Mesenchymal stem cell (in vitro differentiated cells and primary cell): ENCODE measurements around the gene UTY.

Experiments
- DNase-seq: peaks from one replicate; pipeline ENCODE4 v3.0.0-alpha.2; 2013
- H2AFZ ChIP-seq: one replicate; pipeline ENCODE4 v1.6.1; 2013; ENCODE audit warnings: low read depth, mild to moderate bottlenecking, control low read depth, inconsistent platforms, low read length, moderate library complexity
- H2AK5ac ChIP-seq: 2 replicates; pipeline ENCODE4 v1.6.1; 2013; ENCODE audit warnings: low read length, moderate library complexity, mild to moderate bottlenecking, inconsistent platforms; ENCODE audit not compliant: severe bottlenecking
- H2BK120ac ChIP-seq: one replicate; pipeline ENCODE4 v1.6.1; 2013; ENCODE audit warnings: low read depth, mild to moderate bottlenecking, inconsistent platforms, low read length, moderate library complexity
- H2BK12ac ChIP-seq, 2 experiments: one replicate each; pipeline ENCODE4 v1.6.1; 2013; ENCODE audit warnings: inconsistent platforms in 2 of 2, low read length in 2 of 2, mild to moderate bottlenecking in 2 of 2, moderate library complexity in 2 of 2, control low read depth in 1 of 2
- H2BK15ac ChIP-seq: one replicate; pipeline ENCODE4 v1.6.1; 2013; ENCODE audit warnings: mild to moderate bottlenecking, low read depth, inconsistent platforms; ENCODE audit not compliant: poor library complexity, severe bottlenecking
- H2BK5ac ChIP-seq: 2 replicates; pipeline ENCODE4 v1.6.1; 2013; ENCODE audit warnings: low read depth, mild to moderate bottlenecking, low read length, control low read depth, inconsistent platforms; ENCODE audit not compliant: poor library complexity, severe bottlenecking
- H3K14ac ChIP-seq, 2 experiments: one replicate each; pipeline ENCODE4 v1.6.1; 2013; ENCODE audit warnings: inconsistent platforms in 2 of 2, low read length in 2 of 2, control low read depth in 1 of 2, mild to moderate bottlenecking in 1 of 2, moderate library complexity in 1 of 2
- H3K18ac ChIP-seq, 2 experiments: one replicate each; pipeline ENCODE4 v1.6.1; 2013; ENCODE audit warnings: inconsistent platforms in 2 of 2, low read length in 2 of 2, control low read depth in 1 of 2, low read depth in 1 of 2, mild to moderate bottlenecking in 1 of 2
- H3K23ac ChIP-seq, 2 experiments: one replicate each; pipeline ENCODE4 v1.6.1; 2013; ENCODE audit warnings: inconsistent platforms in 2 of 2, low read length in 2 of 2, mild to moderate bottlenecking in 2 of 2, moderate library complexity in 2 of 2, control low read depth in 1 of 2
- H3K27ac ChIP-seq: 2 replicates; pipeline ENCODE4 v1.5.1; 2013; ENCODE audit warnings: mild to moderate bottlenecking, moderate library complexity, low read length, control low read depth, inconsistent platforms; ENCODE audit not compliant: poor library complexity, severe bottlenecking
- H3K27me3 ChIP-seq, 2 experiments: 2 replicates each; pipeline versions ENCODE4 v1.6.1 to v1.7.0; 2013; ENCODE audit warnings: low read length in 2 of 2, mild to moderate bottlenecking in 2 of 2, moderate library complexity in 2 of 2, control low read depth in 1 of 2, inconsistent platforms in 1 of 2; ENCODE audit not compliant: control insufficient read depth in 1 of 2, insufficient read depth in 1 of 2
- H3K36me3 ChIP-seq, 2 experiments: 2 replicates each; pipeline versions ENCODE4 v1.6.1 to v1.7.0; 2013; ENCODE audit warnings: low read length in 2 of 2, control low read depth in 1 of 2, inconsistent platforms in 1 of 2, low read depth in 1 of 2, mild to moderate bottlenecking in 1 of 2; ENCODE audit not compliant: insufficient read depth in 2 of 2, control insufficient read depth in 1 of 2
- H3K4ac ChIP-seq, 2 experiments: one replicate each; pipeline ENCODE4 v1.6.1; 2013; ENCODE audit warnings: inconsistent platforms in 2 of 2, low read length in 2 of 2, mild to moderate bottlenecking in 2 of 2, moderate library complexity in 2 of 2, control low read depth in 1 of 2, low read depth in 1 of 2
- H3K4me1 ChIP-seq: 2 replicates; pipeline ENCODE4 v1.6.1; 2013; ENCODE audit warnings: low read depth, low read length, control low read depth; ENCODE audit not compliant: control insufficient read depth, insufficient read depth
- H3K4me2 ChIP-seq: 2 replicates; pipeline ENCODE4 v1.6.1; 2013; ENCODE audit warnings: low read length, mild to moderate bottlenecking, inconsistent platforms; ENCODE audit not compliant: poor library complexity, severe bottlenecking
- H3K4me3 ChIP-seq, 2 experiments: 2 replicates each; pipeline versions ENCODE4 v1.5.1 to v1.7.0; 2013; ENCODE audit warnings: low read length in 2 of 2, mild to moderate bottlenecking in 2 of 2, control low read depth in 1 of 2, low read depth in 1 of 2; ENCODE audit not compliant: insufficient read depth in 1 of 2
- H3K79me1 ChIP-seq: replicated peaks from 2 replicates; pipeline ENCODE4 v1.6.1; 2013; ENCODE audit warnings: mild to moderate bottlenecking, control low read depth, low read length, inconsistent platforms; ENCODE audit not compliant: poor library complexity, severe bottlenecking
- H3K9ac ChIP-seq: 2 replicates; pipeline ENCODE4 v1.7.0; 2013; ENCODE audit warnings: mild to moderate bottlenecking, low read length, moderate library complexity
- H3K9me3 ChIP-seq: 2 replicates; pipeline ENCODE4 v1.7.0; 2013; ENCODE audit warnings: mild to moderate bottlenecking, low read length; ENCODE audit not compliant: control insufficient read depth
- H4K8ac ChIP-seq: one replicate; pipeline ENCODE4 v1.6.1; 2013; ENCODE audit warnings: inconsistent platforms, mild to moderate bottlenecking, low read length, moderate library complexity
- H4K91ac ChIP-seq: one replicate; pipeline ENCODE4 v1.6.1; 2013; ENCODE audit warnings: mild to moderate bottlenecking, low read length, inconsistent platforms
- WGBS: methylation state at CpG from one replicate; pipeline ENCODE4 v1.1.7; 2013; ENCODE audit warnings: mixed read lengths; 5-methylcytosine and 5-hydroxymethylcytosine counted together

The UTY gene

DNA sequence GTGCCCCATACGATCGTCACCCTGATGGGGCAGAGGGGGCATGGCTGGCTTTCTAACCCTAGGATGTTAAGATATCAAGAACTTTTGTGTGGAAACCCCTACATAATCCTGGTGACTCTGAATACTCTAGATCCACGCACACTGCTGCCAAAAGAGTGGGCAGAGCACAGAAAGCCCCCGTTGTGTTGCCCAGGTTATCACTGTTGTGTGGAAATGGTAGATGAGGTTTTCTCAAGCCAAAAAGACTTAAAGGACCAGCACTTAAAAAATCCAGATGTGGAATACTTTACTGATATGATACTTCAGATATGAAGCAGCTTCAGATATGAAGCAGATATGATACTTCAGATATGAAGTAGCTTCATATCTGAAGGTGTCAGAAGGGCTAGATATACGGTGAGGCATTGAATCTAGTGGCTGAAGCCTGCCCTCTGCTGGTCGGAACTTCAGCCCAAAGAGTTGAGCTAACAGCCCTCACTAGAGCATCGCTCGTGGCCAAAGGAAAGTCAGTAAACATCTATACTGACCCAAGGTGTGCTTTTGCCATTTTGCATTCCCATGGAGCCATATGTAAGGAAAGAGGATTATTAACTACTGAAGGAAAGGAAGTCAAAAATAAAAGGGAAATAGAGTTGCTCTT is 136.4 kb downstream of the UTY start:
- H2AK5ac ChIP-seq, result no peak overlapping the region
- 80% methylated on average over 6 of the region's 8 CpGs for WGBS
- no peak overlapping the region for H3K23ac ChIP-seq
- no peak overlapping the region for H3K4me3 ChIP-seq
- H3K27me3 ChIP-seq, result no peaks in the 10 kb centered on the region
- H3K4ac ChIP-seq, result no peak overlapping the region
- H2BK15ac ChIP-seq, result no peak overlapping the region
- H3K79me1 ChIP-seq, result peaks cover 8% of the 10 kb centered on the region
- no peak overlapping the region for H2BK120ac ChIP-seq
- no peak overlapping the region for H4K8ac ChIP-seq
- no peak overlapping the region for H3K27ac ChIP-seq
- H2BK5ac ChIP-seq, result no peak overlapping the region
- no peak overlapping the region for H4K91ac ChIP-seq
- peak; percentile 13 for DNase-seq
- peaks cover 0 to 10% of the 10 kb centered on the region in 2 experiments for H3K36me3 ChIP-seq
- H2AFZ ChIP-seq, result no peak overlapping the region
- peaks cover 7% of the 10 kb centered on the region for H3K4me1 ChIP-seq
- H3K9ac ChIP-seq, result no peak overlapping the region
- H3K14ac ChIP-seq, result no peak overlapping the region
- no peak overlapping the region for H3K18ac ChIP-seq
- H3K9me3 ChIP-seq, result no peaks in the 10 kb centered on the region
- no peak overlapping the region for H2BK12ac ChIP-seq
- H3K4me2 ChIP-seq, result no peak overlapping the region

DNA sequence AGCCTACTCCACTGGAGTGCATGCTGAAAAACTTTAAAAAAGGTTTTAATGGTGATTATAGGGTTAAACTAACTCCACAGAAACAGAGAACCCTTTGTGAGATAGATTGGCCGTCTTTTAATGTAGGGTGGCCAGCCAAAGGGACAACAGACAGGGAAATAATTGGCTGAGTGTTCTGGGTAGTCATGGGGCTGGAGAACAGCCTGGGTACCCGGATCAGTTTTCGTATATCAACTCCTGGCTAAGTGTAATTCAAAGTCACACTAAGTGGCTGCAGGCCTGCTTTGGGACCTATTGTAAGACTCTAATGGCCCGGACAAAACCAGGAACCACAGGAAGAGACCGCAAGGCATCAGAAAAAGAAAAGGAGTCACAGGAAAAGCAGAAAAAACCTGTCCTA is 139.9 kb downstream of the UTY start:
- Histone ChIP-seq H2AK5ac (no peak overlapping the region), H3K4ac (no peak overlapping the region), H3K18ac (no peak overlapping the region), H3K4me1 (peaks cover 10% of the 10 kb centered on the region), H2BK15ac (no peak overlapping the region), H3K4me2 (no peak overlapping the region), H3K23ac (no peak overlapping the region), H3K9ac (no peak overlapping the region), H3K36me3 (peaks cover 0 to 7% of the 10 kb centered on the region in 2 experiments), H2AFZ (no peak overlapping the region), H3K14ac (no peak overlapping the region), H3K79me1 (peaks cover 6% of the 10 kb centered on the region), H3K27ac (peak overlapping the region; percentile 92), H2BK12ac (no peak overlapping the region), H2BK5ac (no peak overlapping the region), H3K4me3 (no peak overlapping the region), H4K91ac (no peak overlapping the region), H4K8ac (no peak overlapping the region), H3K27me3 (no peaks in the 10 kb centered on the region), H3K9me3 (no peaks in the 10 kb centered on the region), H2BK120ac (no peak overlapping the region)
- WGBS, result 84% methylated on average over 5 of the region's 5 CpGs
- no peak for DNase-seq

DNA sequence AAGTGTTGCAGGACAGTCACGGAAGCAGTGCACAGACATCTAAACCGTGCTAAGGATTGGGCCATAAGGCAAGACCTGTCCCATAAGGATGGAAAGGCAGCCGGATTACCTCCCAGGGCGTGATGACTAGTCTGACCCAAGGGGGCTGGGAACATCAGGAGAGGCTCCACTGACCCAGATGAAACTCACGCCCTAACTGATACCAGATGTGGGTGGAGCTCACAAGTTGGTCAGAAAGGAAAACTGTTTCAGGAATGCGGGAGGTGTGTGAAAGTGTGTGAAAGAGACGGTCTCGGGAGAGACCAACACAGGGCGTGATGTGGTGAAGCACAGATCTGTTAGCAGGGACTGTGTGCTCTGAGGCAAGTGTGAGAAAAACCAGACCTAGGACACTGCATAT is 140.5 kb downstream of the UTY start:
- peaks cover 6% of the 10 kb centered on the region for H3K79me1 ChIP-seq
- no peak overlapping the region for H2BK15ac ChIP-seq
- H3K4me2 ChIP-seq, result no peak overlapping the region
- no peak overlapping the region for H2BK12ac ChIP-seq
- 92% methylated on average over 9 of the region's 9 CpGs for WGBS
- no peak overlapping the region for H3K23ac ChIP-seq
- no peak for DNase-seq
- H3K27me3 ChIP-seq, result no peaks in the 10 kb centered on the region
- no peak overlapping the region for H2BK120ac ChIP-seq
- no peak overlapping the region for H4K91ac ChIP-seq
- H3K4ac ChIP-seq, result no peak overlapping the region
- peak overlapping the region in 1 of 2 experiments; percentile 28 for H3K14ac ChIP-seq
- H3K9ac ChIP-seq, result no peak overlapping the region
- H2AK5ac ChIP-seq, result peak overlapping the region; percentile 94
- H4K8ac ChIP-seq, result no peak overlapping the region
- peaks cover 10% of the 10 kb centered on the region for H3K4me1 ChIP-seq
- peak overlapping the region; percentile 92 for H3K27ac ChIP-seq
- H2BK5ac ChIP-seq, result peak overlapping the region; percentile 8
- H3K36me3 ChIP-seq, result peaks cover 0 to 7% of the 10 kb centered on the region in 2 experiments
- no peaks in the 10 kb centered on the region for H3K9me3 ChIP-seq
- H3K18ac ChIP-seq, result peak overlapping the region in 1 of 2 experiments; percentile 21
- no peak overlapping the region for H3K4me3 ChIP-seq
- no peak overlapping the region for H2AFZ ChIP-seq

DNA sequence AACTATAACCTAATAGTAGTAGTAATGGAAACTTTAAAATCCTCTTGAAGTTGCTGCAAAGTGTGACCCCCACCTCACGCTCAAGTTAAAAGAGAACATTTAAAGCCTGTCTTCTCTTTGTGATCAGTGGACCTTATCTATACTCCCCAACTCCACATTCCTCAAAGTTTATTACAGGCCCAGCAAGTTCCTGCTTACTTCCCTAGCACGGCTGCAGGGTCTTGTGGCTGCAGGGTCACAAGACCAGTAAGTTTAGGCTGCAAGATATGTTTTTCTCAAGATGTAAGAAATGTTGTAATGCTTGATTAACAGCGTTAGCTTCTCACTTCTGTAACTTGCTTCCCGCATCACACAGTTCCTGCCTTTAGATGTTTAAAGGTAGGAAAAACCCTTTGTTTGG is 141.1 kb downstream of the UTY start:
- no peak overlapping the region for H2AFZ ChIP-seq
- H3K36me3 ChIP-seq, result peaks cover 0 to 11% of the 10 kb centered on the region in 2 experiments
- H2AK5ac ChIP-seq, result no peak overlapping the region
- no peak overlapping the region for H3K4me3 ChIP-seq
- no peaks in the 10 kb centered on the region for H3K9me3 ChIP-seq
- H3K4ac ChIP-seq, result no peak overlapping the region
- H4K91ac ChIP-seq, result no peak overlapping the region
- H3K23ac ChIP-seq, result no peak overlapping the region
- no peak overlapping the region for H3K14ac ChIP-seq
- H3K27me3 ChIP-seq, result no peaks in the 10 kb centered on the region
- H2BK15ac ChIP-seq, result no peak overlapping the region
- H3K18ac ChIP-seq, result no peak overlapping the region
- 79% methylated on average over 4 of the region's 4 CpGs for WGBS
- H2BK120ac ChIP-seq, result no peak overlapping the region
- H4K8ac ChIP-seq, result no peak overlapping the region
- H3K9ac ChIP-seq, result no peak overlapping the region
- H2BK5ac ChIP-seq, result no peak overlapping the region
- DNase-seq, result no peak
- no peak overlapping the region for H3K4me2 ChIP-seq
- peaks cover 10% of the 10 kb centered on the region for H3K4me1 ChIP-seq
- H2BK12ac ChIP-seq, result no peak overlapping the region
- peaks cover 10% of the 10 kb centered on the region for H3K79me1 ChIP-seq
- peak overlapping the region; percentile 92 for H3K27ac ChIP-seq
